Measurements from ENCODE around the gene ZFR2.

ZFR2 gene

DNA sequence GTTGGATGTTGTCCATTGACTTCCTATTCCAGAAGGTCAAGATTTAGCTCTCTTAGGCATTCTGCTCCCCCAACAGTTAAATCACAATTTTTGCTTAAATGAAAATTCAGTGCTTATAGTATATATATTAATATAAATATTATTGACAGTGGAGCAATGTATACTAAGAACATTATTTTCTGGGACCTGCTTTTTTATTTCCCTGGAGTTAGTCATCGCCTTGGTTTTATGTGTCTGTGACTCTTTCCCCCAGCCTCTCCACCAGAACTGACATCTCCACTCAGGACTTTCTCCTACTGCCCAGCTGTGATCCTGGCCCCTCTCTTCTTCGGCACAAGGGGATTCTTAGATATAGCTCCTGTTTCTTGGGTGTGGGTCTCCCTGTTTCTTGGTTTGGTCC, 72.5 kb downstream of the ZFR2 start:
- no peak for DNase-seq (ENCODE audit: low read depth)
- no peak overlapping the region for H3K4me3 ChIP-seq (ENCODE audit: low read depth, low read length)
- no peak for TF ChIP-seq CTCF (IDR thresholded peaks at IDR 0.05; ENCODE audit: low read depth, low read length)

GRCh38 chr19:3793799-3794198, 75.0 kb downstream of the ZFR2 start:
- H3K4me3 ChIP-seq (ENCODE audit: low read depth, low read length) = no peak overlapping the region
- DNase-seq (ENCODE audit: low read depth) = no peak
- TF ChIP-seq CTCF (IDR thresholded peaks at IDR 0.05; ENCODE audit: low read depth, low read length) = no peak
- no peak for TF ChIP-seq POLR2A (IDR thresholded peaks at IDR 0.05; ENCODE audit: extremely low read depth, insufficient read length)
- no peak for TF ChIP-seq MYC (IDR thresholded peaks at IDR 0.05; ENCODE audit: low read depth, low read length)
- TF ChIP-seq MAX (IDR thresholded peaks at IDR 0.05; ENCODE audit: low read depth, low read length) = no peak

- no peak for TF ChIP-seq MAX (IDR thresholded peaks at IDR 0.05; ENCODE audit: low read depth, low read length)
- TF ChIP-seq MYC (IDR thresholded peaks at IDR 0.05; ENCODE audit: low read depth, low read length) = no peak
- no peak for TF ChIP-seq POLR2A (IDR thresholded peaks at IDR 0.05; ENCODE audit: extremely low read depth, insufficient read length)
- no peak for TF ChIP-seq CTCF (IDR thresholded peaks at IDR 0.05; ENCODE audit: low read depth, low read length)
- no peak overlapping the region for H3K4me3 ChIP-seq (ENCODE audit: low read depth, low read length)
- no peak for DNase-seq (ENCODE audit: low read depth)
Observed at GRCh38 chr19:3792114-3792513, 76.7 kb downstream of the ZFR2 start.

- TF ChIP-seq MYC (IDR thresholded peaks at IDR 0.05; ENCODE audit: low read depth, low read length) = no peak
- no peak for TF ChIP-seq MAX (IDR thresholded peaks at IDR 0.05; ENCODE audit: low read depth, low read length)
Observed at GRCh38 chr19:3790941-3791340, 77.9 kb downstream of the ZFR2 start.

DNA sequence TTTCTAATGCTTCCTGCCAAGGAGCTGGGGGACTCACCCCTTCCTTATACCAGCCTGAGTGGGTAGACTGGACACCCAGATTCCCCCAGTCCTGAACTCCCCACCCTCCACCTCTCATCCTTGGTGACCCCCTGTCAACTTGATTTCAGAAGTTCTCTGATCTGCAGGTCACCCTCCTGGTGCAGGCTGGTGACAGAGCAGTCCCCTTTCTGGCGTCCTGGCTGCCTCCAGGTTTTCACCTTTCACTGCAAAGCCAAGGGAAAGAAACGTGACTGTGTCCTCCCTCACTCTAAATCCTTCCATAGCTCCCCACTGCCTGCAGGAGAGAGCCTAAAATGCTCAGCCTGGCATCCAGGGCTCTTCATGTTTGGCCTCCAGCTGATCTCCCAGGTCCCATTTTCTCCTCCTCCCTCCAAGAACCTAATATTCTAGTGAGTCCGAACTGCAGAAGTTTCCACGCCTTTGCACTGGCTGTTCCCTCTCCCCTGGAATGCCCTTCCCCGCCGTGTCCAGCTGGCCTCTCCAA, 78.6 kb downstream of the ZFR2 start:
- no peak overlapping the region for H3K4me3 ChIP-seq (ENCODE audit: low read depth, low read length)
- TF ChIP-seq MAX (IDR thresholded peaks at IDR 0.05; ENCODE audit: low read depth, low read length) = no peak
- no peak for DNase-seq (ENCODE audit: low read depth)

More at GRCh38 chr19:3790941-3791340, 77.9 kb downstream of the ZFR2 start:
- DNase-seq (ENCODE audit: low read depth) = no peak
- no peak overlapping the region for H3K4me3 ChIP-seq (ENCODE audit: low read depth, low read length)

- TF ChIP-seq MAX (IDR thresholded peaks at IDR 0.05; ENCODE audit: low read depth, low read length) (no peak), POLR2A (IDR thresholded peaks at IDR 0.05; ENCODE audit: extremely low read depth, insufficient read length) (no peak), MYC (IDR thresholded peaks at IDR 0.05; ENCODE audit: low read depth, low read length) (no peak), CTCF (IDR thresholded peaks at IDR 0.05; ENCODE audit: low read depth, low read length) (no peak)
- no peak for DNase-seq (ENCODE audit: low read depth)
- no peak overlapping the region for H3K4me3 ChIP-seq (ENCODE audit: low read depth, low read length)
Observed at GRCh38 chr19:3788996-3789778, 79.7 kb downstream of the ZFR2 start.

Measured in NB4 (cell line).